Fibroblast of lung (primary cell): ENCODE measurements around the gene ANKMY1. TPM values are rescaled to one million over a fixed set of nuclear protein-coding genes. Genes with fewer than 3 reads are reported as not detected.

ENCODE experiments used
- DNase-seq, 2 donors: peaks; one replicate each; pipeline versions ENCODE4 v3.0.0 to v3.0.0-alpha.2; 2010; ENCODE audit warnings: low read depth in 2 of 2
- H2AFZ ChIP-seq: 2 replicates; pipeline ENCODE4 v1.5.1; 2012; ENCODE audit warnings: low read length, control low read depth, inconsistent platforms
- H3K27ac ChIP-seq: 2 replicates; pipeline ENCODE4 v1.5.1; 2011; ENCODE audit warnings: low read length, control low read depth; ENCODE audit not compliant: insufficient read depth
- H3K27me3 ChIP-seq: 2 replicates; pipeline ENCODE4 v1.5.1; 2011; ENCODE audit warnings: mild to moderate bottlenecking, low read length; ENCODE audit not compliant: control insufficient read depth, insufficient read depth
- H3K36me3 ChIP-seq: 2 replicates; pipeline ENCODE4 v1.5.1; 2011; ENCODE audit warnings: low read length; ENCODE audit not compliant: control insufficient read depth, insufficient read depth
- H3K4me1 ChIP-seq: 2 replicates; pipeline ENCODE4 v1.5.1; 2011; ENCODE audit warnings: low read length; ENCODE audit not compliant: control insufficient read depth, insufficient read depth; ENCODE audit errors: extremely low read depth
- H3K4me2 ChIP-seq: 2 replicates; pipeline ENCODE4 v1.5.1; 2011; ENCODE audit warnings: low read length, control low read depth; ENCODE audit not compliant: insufficient read depth; ENCODE audit errors: extremely low read depth
- H3K4me3 ChIP-seq, 4 experiments: fragments of 200-600 bp in 1 of 4; sonication (generic) in 1 of 4; replicated peaks in 1 of 4; 2 replicates each; pipeline ENCODE4 v1.5.1; 2011 to 2016; ENCODE audit warnings: low read length in 4 of 4, low read depth in 3 of 4, mild to moderate bottlenecking in 3 of 4, control low read depth in 2 of 4, inconsistent platforms in 1 of 4, mixed read lengths in 1 of 4; ENCODE audit not compliant: insufficient read depth in 1 of 4; ENCODE audit errors: control extremely low read depth in 1 of 4
- H3K79me2 ChIP-seq: 2 replicates; pipeline ENCODE4 v1.5.1; 2012; ENCODE audit warnings: mild to moderate bottlenecking, low read length, inconsistent platforms; ENCODE audit not compliant: control insufficient read depth, insufficient read depth
- H3K9ac ChIP-seq: 2 replicates; pipeline ENCODE4 v1.5.1; 2011; ENCODE audit warnings: mild to moderate bottlenecking, low read length, control low read depth; ENCODE audit not compliant: insufficient read depth
- H3K9me3 ChIP-seq: 2 replicates; pipeline ENCODE4 v1.5.1; 2012; ENCODE audit warnings: low read depth, low read length; ENCODE audit not compliant: control insufficient read depth, insufficient read depth
- H4K20me1 ChIP-seq: 2 replicates; pipeline ENCODE4 v1.5.1; 2011; ENCODE audit warnings: low read length; ENCODE audit not compliant: control insufficient read depth, insufficient read depth; ENCODE audit errors: extremely low read depth
- EZH2 ChIP-seq: IDR thresholded peaks from 2 replicates; pipeline ENCODE4 v1.5.1; 2012; ENCODE audit warnings: low read length, control low read depth, mild to moderate bottlenecking; ENCODE audit errors: missing control alignments
- polyA plus RNA-seq, 2 donors: library from polyadenylated mRNA; depleted of rRNA in 1 of 2; stranded (reverse) in 1 of 2; unstranded in 1 of 2; fragments of >200 nt; gene quantifications; 2 replicates each; pipeline ENCODE4 v1.2.1, GENCODE V29; 2011 to 2012; ENCODE audit warnings: missing spikeins in 1 of 2
- total RNA-seq: library from RNA; depleted of rRNA; stranded (reverse); fragments of >200 nt; gene quantifications from 2 replicates; pipeline ENCODE4 v1.2.1, GENCODE V29; 2014
- TF ChIP-seq, protein P1 (sequence below), 2 donors: IDR thresholded peaks in 1 of 2; conservative IDR thresholded peaks in 1 of 2; 1 replicate in 1 of 2; 2 replicates in 1 of 2; pipeline ENCODE4 v1.5.1; 2011 to 2012; ENCODE audit warnings: low read length in 2 of 2, control low read depth in 1 of 2, inconsistent platforms in 1 of 2, low read depth in 1 of 2, mild to moderate bottlenecking in 1 of 2

ANKMY1 gene
- total and polyA plus RNA-seq, 2 donors (not counting 1 experiment from before 2014, with no cell fraction given), result 2.8 to 7.4 TPM

- Histone ChIP-seq H3K9ac (no peak overlapping the region), H3K4me2 (peak overlapping the region; percentile 70), H3K4me1 (peaks cover 5% of the 10 kb centered on the region), H3K4me3 (peak overlapping the region in 1 of 4 experiments; percentile 81), H3K27me3 (no peaks in the 10 kb centered on the region), H3K27ac (no peak overlapping the region), H3K36me3 (no peaks in the 10 kb centered on the region), H4K20me1 (no peaks in the 10 kb centered on the region), H3K9me3 (no peaks in the 10 kb centered on the region), H3K79me2 (peaks cover 6% of the 10 kb centered on the region), H2AFZ (no peak overlapping the region)
- no peak for DNase-seq
- TF ChIP-seq EZH2, result no peak
- TF ChIP-seq, protein P1, sequence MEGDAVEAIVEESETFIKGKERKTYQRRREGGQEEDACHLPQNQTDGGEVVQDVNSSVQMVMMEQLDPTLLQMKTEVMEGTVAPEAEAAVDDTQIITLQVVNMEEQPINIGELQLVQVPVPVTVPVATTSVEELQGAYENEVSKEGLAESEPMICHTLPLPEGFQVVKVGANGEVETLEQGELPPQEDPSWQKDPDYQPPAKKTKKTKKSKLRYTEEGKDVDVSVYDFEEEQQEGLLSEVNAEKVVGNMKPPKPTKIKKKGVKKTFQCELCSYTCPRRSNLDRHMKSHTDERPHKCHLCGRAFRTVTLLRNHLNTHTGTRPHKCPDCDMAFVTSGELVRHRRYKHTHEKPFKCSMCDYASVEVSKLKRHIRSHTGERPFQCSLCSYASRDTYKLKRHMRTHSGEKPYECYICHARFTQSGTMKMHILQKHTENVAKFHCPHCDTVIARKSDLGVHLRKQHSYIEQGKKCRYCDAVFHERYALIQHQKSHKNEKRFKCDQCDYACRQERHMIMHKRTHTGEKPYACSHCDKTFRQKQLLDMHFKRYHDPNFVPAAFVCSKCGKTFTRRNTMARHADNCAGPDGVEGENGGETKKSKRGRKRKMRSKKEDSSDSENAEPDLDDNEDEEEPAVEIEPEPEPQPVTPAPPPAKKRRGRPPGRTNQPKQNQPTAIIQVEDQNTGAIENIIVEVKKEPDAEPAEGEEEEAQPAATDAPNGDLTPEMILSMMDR (conservative IDR thresholded peaks at IDR 0.05 in 1 of 2, IDR thresholded peaks at IDR 0.05 in 1 of 2; ENCODE audit: low read depth in 1 of 2, low read length in 2 of 2), result no peak
Measured at GRCh38 chr2:240559286-240559685, 1.5 kb upstream of the ANKMY1 start.

DNA sequence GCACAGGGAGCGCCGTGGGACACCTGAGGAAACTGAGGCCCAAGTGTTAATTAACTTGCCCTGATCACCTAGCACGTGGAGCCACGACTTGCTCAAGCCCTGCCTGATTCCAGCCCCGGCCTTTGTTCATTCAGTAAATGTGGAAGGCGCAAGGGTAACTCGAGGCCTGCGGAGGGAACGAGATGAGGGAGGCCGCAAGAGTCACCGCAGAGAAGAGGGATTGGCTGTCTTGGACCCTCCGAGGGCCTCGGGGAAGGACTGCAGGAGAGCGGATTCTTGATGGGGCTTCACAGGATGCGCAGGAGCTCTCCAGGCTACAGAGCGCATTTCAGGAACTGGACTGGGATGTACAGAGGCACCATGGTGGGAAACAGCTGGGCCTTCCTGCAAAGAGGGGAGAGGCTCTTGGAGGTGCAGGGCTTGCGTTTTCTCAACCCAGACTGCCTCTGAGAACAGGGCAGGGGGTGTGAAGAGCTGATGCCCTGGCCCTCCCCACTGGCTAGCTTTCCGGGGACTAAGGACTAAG, 511 bp upstream of the ANKMY1 start:
- H3K9me3 ChIP-seq, result no peaks in the 10 kb centered on the region
- no peak for TF ChIP-seq EZH2
- TF ChIP-seq, protein P1 (conservative IDR thresholded peaks at IDR 0.05 in 1 of 2, IDR thresholded peaks at IDR 0.05 in 1 of 2; ENCODE audit: low read depth in 1 of 2, low read length in 2 of 2), result no peak
- peak overlapping the region in 2 of 4 experiments; percentile 27 to 53 for H3K4me3 ChIP-seq
- H3K27ac ChIP-seq, result no peak overlapping the region
- no peaks in the 10 kb centered on the region for H3K27me3 ChIP-seq
- DNase-seq, result no peak
- H3K4me1 ChIP-seq, result peaks cover 5% of the 10 kb centered on the region
- H3K9ac ChIP-seq, result no peak overlapping the region
- peaks cover 6% of the 10 kb centered on the region for H3K79me2 ChIP-seq
- no peaks in the 10 kb centered on the region for H3K36me3 ChIP-seq
- peak overlapping the region; percentile 81 for H3K4me2 ChIP-seq
- H2AFZ ChIP-seq, result no peak overlapping the region
- H4K20me1 ChIP-seq, result no peaks in the 10 kb centered on the region

GRCh38 chr2:240557101-240557751, 562 bp downstream of the ANKMY1 start:
- Histone ChIP-seq H3K4me1 (peaks cover 5% of the 10 kb centered on the region), H3K36me3 (no peaks in the 10 kb centered on the region), H3K9me3 (no peaks in the 10 kb centered on the region), H3K27me3 (no peaks in the 10 kb centered on the region), H3K4me2 (peak overlapping the region; percentile 81), H3K4me3 (peak overlapping the region in 2 of 4 experiments; percentile 27 to 53), H2AFZ (no peak overlapping the region), H3K9ac (peak overlapping the region; percentile 51), H4K20me1 (no peaks in the 10 kb centered on the region), H3K79me2 (peaks cover 6% of the 10 kb centered on the region), H3K27ac (no peak overlapping the region)
- DNase-seq, result no peak
- TF ChIP-seq, protein P1 (conservative IDR thresholded peaks at IDR 0.05 in 1 of 2, IDR thresholded peaks at IDR 0.05 in 1 of 2; ENCODE audit: low read depth in 1 of 2, low read length in 2 of 2), result no peak
- TF ChIP-seq EZH2, result no peak
